ENCODE data around the gene SERPINE3. TPM values are rescaled to one million over a fixed set of nuclear protein-coding genes. Genes with fewer than 3 reads are reported as not detected.

SERPINE3 gene
- total RNA-seq, 5 donors from 2014 or later (not counting 1 experiment from before 2014, with no cell fraction given): not detected

- CTCF ChIA-PET: interaction anchor here (0.5 to 0.8 kb wide), 2 partner anchors 10 to 13 kb away, joined by 3 read pairs; no protein-coding TSS in a partner anchor
- POLR2A ChIA-PET: interaction anchor here (0.6 to 0.7 kb wide), 3 partner anchors 14 to 400 kb away, joined by 4 read pairs; no protein-coding TSS in a partner anchor
- Mint-ChIP-seq H3K27me3 (no peaks in the 10 kb centered on the region), H3K36me3 (peaks cover 28% of the 10 kb centered on the region), H3K27ac (no peak overlapping the region), H3K9me3 (no peaks in the 10 kb centered on the region), H3K4me1 (peaks cover 65 to 70% (median 68%) of the 10 kb centered on the region in 3 donors), H3K4me3 (no peak overlapping the region)
- ATAC-seq (replicated peaks in 1 of 4) (no peak), DNase-seq (no peak)
- no peaks in the 10 kb centered on the region for H3K4me1 ChIP-seq (ENCODE audit: control insufficient read depth in 1 of 2, extremely low read depth in 1 of 2, insufficient read depth in 2 of 2, low read length in 2 of 2)
- no peak overlapping the region for H3K4me3 ChIP-seq (ENCODE audit: control insufficient read depth in 1 of 2, extremely low read depth in 1 of 2, low read length in 1 of 2)
- no peaks in the 10 kb centered on the region for H3K9me3 ChIP-seq
- WGBS (ENCODE audit: insufficient coverage): 100% methylated on average over 2 of the region's 6 CpGs
- peaks cover 0 to 11% of the 10 kb centered on the region in 2 donors for H3K36me3 ChIP-seq (ENCODE audit: control insufficient read depth in 2 of 2, extremely low read depth in 1 of 2, insufficient read depth in 1 of 2, low read length in 1 of 2)
- no peak overlapping the region for H3K27ac ChIP-seq (ENCODE audit: low read length)
- H3K27me3 ChIP-seq (replicated peaks in 1 of 2; ENCODE audit: control insufficient read depth in 2 of 2, extremely low read depth in 1 of 2, insufficient read depth in 2 of 2, low read length in 1 of 2): no peaks in the 10 kb centered on the region
Observed at GRCh38 chr13:51397262-51397941, 57.9 kb downstream of the SERPINE3 start.

GRCh38 chr13:51405176-51405575, 65.7 kb downstream of the SERPINE3 start:
- ChIA-PET CTCF (interaction anchor here in 1 of 2 donors (0.6 kb wide), 1 partner anchor 1772 kb away, joined by 3 read pairs; no protein-coding TSS in a partner anchor), POLR2A (no interaction called here)
- H3K9me3 Mint-ChIP-seq: no peaks in the 10 kb centered on the region
- no peak overlapping the region for H3K4me3 Mint-ChIP-seq
- Histone ChIP-seq H3K9me3 (no peaks in the 10 kb centered on the region), H3K27me3 (replicated peaks in 1 of 2; ENCODE audit: control insufficient read depth in 2 of 2, extremely low read depth in 1 of 2, insufficient read depth in 2 of 2, low read length in 1 of 2) (no peaks in the 10 kb centered on the region), H3K27ac (ENCODE audit: low read length) (no peak overlapping the region), H3K4me1 (ENCODE audit: control insufficient read depth in 1 of 2, extremely low read depth in 1 of 2, insufficient read depth in 2 of 2, low read length in 2 of 2) (no peaks in the 10 kb centered on the region), H3K4me3 (ENCODE audit: control insufficient read depth in 1 of 2, extremely low read depth in 1 of 2, low read length in 1 of 2) (no peak overlapping the region), H3K36me3 (ENCODE audit: control insufficient read depth in 2 of 2, extremely low read depth in 1 of 2, insufficient read depth in 1 of 2, low read length in 1 of 2) (peaks cover 0 to 2% of the 10 kb centered on the region in 2 donors)
- H3K36me3 Mint-ChIP-seq: peaks cover 46% of the 10 kb centered on the region
- DNase-seq (no peak), ATAC-seq (replicated peaks in 1 of 4) (no peak)
- whole genome bisulfite sequencing (ENCODE audit: insufficient coverage): no CpG with 5 or more reads among the region's 2 CpGs
- H3K4me1 Mint-ChIP-seq: peaks cover 68 to 72% (median 69%) of the 10 kb centered on the region in 3 donors
- no peak overlapping the region for H3K27ac Mint-ChIP-seq
- H3K27me3 Mint-ChIP-seq: no peaks in the 10 kb centered on the region

GRCh38 chr13:51412431-51412830, 72.9 kb downstream of the SERPINE3 start:
- WGBS (ENCODE audit: insufficient coverage): no CpG with 5 or more reads among the region's 3 CpGs
- ATAC-seq (replicated peaks in 1 of 4) (no peak), DNase-seq (no peak)
- peaks cover 63% of the 10 kb centered on the region for H3K36me3 Mint-ChIP-seq
- peaks cover 5 to 16% (median 9%) of the 10 kb centered on the region in 3 donors for H3K9me3 Mint-ChIP-seq
- peaks cover 0 to 9% of the 10 kb centered on the region in 2 donors for H3K36me3 ChIP-seq (ENCODE audit: control insufficient read depth in 2 of 2, extremely low read depth in 1 of 2, insufficient read depth in 1 of 2, low read length in 1 of 2)
- H3K4me3 Mint-ChIP-seq: no peak overlapping the region
- H3K4me1 ChIP-seq (ENCODE audit: control insufficient read depth in 1 of 2, extremely low read depth in 1 of 2, insufficient read depth in 2 of 2, low read length in 2 of 2): peaks cover 0 to 13% of the 10 kb centered on the region in 2 experiments
- H3K4me1 Mint-ChIP-seq: peaks cover 45 to 62% (median 56%) of the 10 kb centered on the region in 3 donors
- POLR2A ChIA-PET: no interaction called here
- H3K27me3 ChIP-seq (replicated peaks in 1 of 2; ENCODE audit: control insufficient read depth in 2 of 2, extremely low read depth in 1 of 2, insufficient read depth in 2 of 2, low read length in 1 of 2): no peaks in the 10 kb centered on the region
- no peaks in the 10 kb centered on the region for H3K9me3 ChIP-seq
- H3K27me3 Mint-ChIP-seq: no peaks in the 10 kb centered on the region
- H3K27ac Mint-ChIP-seq: no peak overlapping the region
- no peak overlapping the region for H3K27ac ChIP-seq (ENCODE audit: low read length)
- CTCF ChIA-PET: no interaction called here
- no peak overlapping the region for H3K4me3 ChIP-seq (ENCODE audit: control insufficient read depth in 1 of 2, extremely low read depth in 1 of 2, low read length in 1 of 2)

Other genes starting within 250 kb of the SERPINE3 start
- not detected for gene C13orf42, start 228.4 kb upstream of the SERPINE3 start, total RNA-seq
- under 1 TPM in 1 of 5 donors, not detected in 4; 0.09 TPM for gene FAM124A, start 117.3 kb upstream of the SERPINE3 start, total RNA-seq
- gene INTS6, start 113.3 kb downstream of the SERPINE3 start, total RNA-seq: 10 to 100 TPM; 50.0 to 77.9 (median 58.7) TPM
- 10 to 100 TPM; 18.2 to 28.3 (median 20.0) TPM for gene WDFY2, start 244.8 kb downstream of the SERPINE3 start, total RNA-seq